GM12878 (cell line): Measurements from ENCODE around the gene NDUFC2.

Experiments
- CBFB ChIP-seq: IDR thresholded peaks from 2 replicates; pipeline ENCODE4 v1.6.1; 2016; ENCODE audit warnings: antibody characterized with exemption, low read depth
- CREB1 ChIP-seq: IDR thresholded peaks from 2 replicates; pipeline ENCODE4 v1.6.1; 2012; ENCODE audit warnings: low read depth, mild to moderate bottlenecking, inconsistent platforms
- ELK1 ChIP-seq: IDR thresholded peaks from 2 replicates; pipeline ENCODE4 v1.6.1; 2012; ENCODE audit warnings: low read depth, low read length, improper control_type of control experiment
- EZH2 ChIP-seq: IDR thresholded peaks from 2 replicates; pipeline ENCODE4 v1.6.1; 2012; ENCODE audit warnings: low read depth, mild to moderate bottlenecking, control low read depth, inconsistent platforms, low read length, borderline replicate concordance; ENCODE audit not compliant: control insufficient read depth
- GABPA ChIP-seq: IDR thresholded peaks from 2 replicates; pipeline ENCODE4 v1.6.1; 2014; ENCODE audit warnings: antibody characterized with exemption, low read depth, mild to moderate bottlenecking, inconsistent platforms
- JUND ChIP-seq: IDR thresholded peaks from 2 replicates; pipeline ENCODE4 v1.6.1; 2012; ENCODE audit warnings: low read depth, mild to moderate bottlenecking, low read length, improper control_type of control experiment, moderate library complexity
- KDM1A ChIP-seq: fragments of 200-600 bp; sonication (generic); IDR thresholded peaks from 2 replicates; pipeline ENCODE4 v1.6.1; 2016; ENCODE audit warnings: borderline replicate concordance
- MAX ChIP-seq: IDR thresholded peaks from 2 replicates; pipeline ENCODE4 v1.6.1; 2012; ENCODE audit warnings: low read depth, low read length, improper control_type of control experiment
- PAX5 ChIP-seq: IDR thresholded peaks from 2 replicates; pipeline ENCODE4 v1.6.1; 2011; ENCODE audit warnings: low read depth, low read length, borderline replicate concordance
- POLR2A ChIP-seq: IDR thresholded peaks from 2 replicates; pipeline ENCODE4 v1.6.1; 2011; ENCODE audit warnings: low read depth, mild to moderate bottlenecking, low read length

GRCh38 chr11:78100261-78100660, 20.6 kb upstream of the NDUFC2 start:
- no peak for TF ChIP-seq EZH2
- TF ChIP-seq PAX5 = no peak
- TF ChIP-seq POLR2A = no peak
- no peak for TF ChIP-seq JUND
- TF ChIP-seq ELK1 = no peak
- TF ChIP-seq MAX = no peak
- TF ChIP-seq CREB1 = no peak
- no peak for TF ChIP-seq KDM1A
- TF ChIP-seq CBFB = no peak
- no peak for TF ChIP-seq GABPA
